ENCODE data around the gene PCSK7. TPM values are rescaled to one million over a fixed set of nuclear protein-coding genes. Genes with fewer than 3 reads are reported as not detected.
A peak's percentile ranks its signal among the peaks of the same experiment; 100 is the strongest.
"Not testable (repeated sequence)": the region's sequence is repeated elsewhere in the genome, so short reads cannot be mapped to it uniquely, and the experiment has no call there.

The PCSK7 gene
- polyA plus RNA-seq, 6 donors from 2014 or later = 27.8 to 61.9 (median 32.2) TPM

DNA sequence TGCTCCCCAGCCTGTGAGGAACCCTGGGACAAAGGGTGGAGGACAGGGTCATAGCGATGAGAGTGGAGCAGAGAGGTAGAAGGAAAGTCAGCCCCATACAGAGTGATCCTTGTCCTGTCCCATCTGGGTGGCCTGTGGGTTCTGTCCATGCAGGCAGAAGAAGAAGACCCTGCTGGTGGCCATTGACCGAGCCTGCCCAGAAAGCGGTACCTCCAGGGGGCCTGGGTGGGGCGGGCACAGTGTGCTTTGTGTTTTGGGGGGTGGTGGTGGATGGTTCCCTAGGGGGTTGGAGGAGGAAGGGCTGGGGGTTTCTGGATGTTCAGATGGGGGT, 45.5 kb downstream of the PCSK7 start:
- H3K36me3 Mint-ChIP-seq = peaks cover 5 to 12% of the 10 kb centered on the region in 2 donors
- no peaks in the 10 kb centered on the region for H3K9me3 Mint-ChIP-seq
- peak overlapping the region; percentile 29 to 97 (median 95) for H3K27ac Mint-ChIP-seq
- DNase-seq (no peak), ATAC-seq (ENCODE audit: low read depth in 2 of 2) (no peak)
- peak overlapping the region in 7 of 8 donors; percentile 62 to 93 (median 82) for H3K4me3 Mint-ChIP-seq
- H3K27me3 Mint-ChIP-seq = no peaks in the 10 kb centered on the region
- H3K4me1 Mint-ChIP-seq = peaks cover 48 to 94% (median 74%) of the 10 kb centered on the region in 3 donors

DNA sequence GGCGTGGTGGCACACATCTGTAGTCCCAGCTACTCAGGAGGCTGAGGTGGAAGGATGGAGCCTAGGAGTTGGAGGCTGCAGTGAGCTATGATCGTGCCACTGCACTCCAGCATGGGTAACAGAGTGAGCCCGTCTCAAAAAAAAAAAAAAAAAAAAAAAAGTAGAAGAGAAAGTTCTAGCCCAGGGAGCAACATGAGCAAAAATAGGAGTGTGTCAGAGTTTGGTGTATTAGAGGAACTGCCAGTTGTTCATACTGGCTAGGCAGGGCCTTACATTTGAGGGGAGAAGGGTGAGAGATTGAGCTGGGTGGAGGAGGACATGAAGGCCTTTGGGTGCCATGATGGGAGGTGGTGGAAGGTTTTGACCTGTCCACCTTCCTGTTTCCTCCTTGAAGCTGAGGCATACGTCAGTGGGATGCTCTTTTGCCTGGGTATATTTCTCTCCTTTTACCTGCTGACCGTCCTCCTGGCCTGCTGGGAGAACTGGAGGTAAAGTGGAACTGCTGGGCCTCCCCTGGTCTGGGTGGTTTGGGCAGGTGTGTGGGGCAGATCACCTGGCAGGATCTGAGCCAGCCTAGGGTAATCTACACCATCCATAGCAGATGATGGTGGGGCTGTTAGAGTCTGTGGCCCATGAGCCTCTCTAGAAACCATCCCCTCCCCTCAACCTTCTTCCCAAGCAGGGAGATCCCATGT, 46.0 kb downstream of the PCSK7 start:
- peak overlapping the region in 7 of 8 donors; percentile 62 to 93 (median 82) for H3K4me3 Mint-ChIP-seq
- H3K9me3 Mint-ChIP-seq = no peaks in the 10 kb centered on the region
- peaks cover 53 to 95% (median 79%) of the 10 kb centered on the region in 3 donors for H3K4me1 Mint-ChIP-seq
- H3K36me3 Mint-ChIP-seq = peaks cover 5 to 12% of the 10 kb centered on the region in 2 donors
- H3K27me3 Mint-ChIP-seq = no peaks in the 10 kb centered on the region
- H3K27ac Mint-ChIP-seq = peak overlapping the region; percentile 89 to 97 (median 95)
- ATAC-seq (ENCODE audit: low read depth in 2 of 2) (peak; percentile 44 to 50), DNase-seq (no peak)

DNA sequence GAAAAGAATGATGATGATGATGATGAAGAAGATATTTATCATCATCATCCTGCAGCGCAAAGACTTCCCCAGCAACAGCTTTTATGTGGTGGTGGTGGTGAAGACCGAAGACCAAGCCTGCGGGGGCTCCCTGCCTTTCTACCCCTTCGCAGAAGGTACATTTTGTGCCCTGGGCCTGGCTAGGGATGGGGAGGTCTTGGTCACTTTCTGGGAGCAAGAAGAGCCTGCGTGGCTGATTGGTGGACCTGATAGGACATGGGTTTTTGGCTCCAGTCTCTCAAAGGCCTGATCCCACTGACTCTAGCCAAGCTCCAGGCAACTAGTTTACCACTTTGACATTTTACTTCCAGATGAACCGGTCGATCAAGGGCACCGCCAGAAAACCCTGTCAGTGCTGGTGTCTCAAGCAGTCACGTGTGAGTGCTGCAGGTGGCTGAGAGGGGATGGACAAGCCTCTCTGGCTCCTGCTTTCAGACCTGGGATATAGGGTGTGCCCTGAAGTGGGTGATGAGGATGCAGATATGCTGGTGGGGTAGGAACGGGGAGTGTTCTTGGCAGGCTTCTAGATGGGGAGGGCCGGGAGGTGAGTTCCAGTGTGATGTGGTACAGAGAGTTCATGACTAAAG, 48.0 kb downstream of the PCSK7 start:
- Mint-ChIP-seq H3K4me1 (peaks cover 50 to 89% (median 77%) of the 10 kb centered on the region in 3 donors), H3K4me3 (peak overlapping the region in 2 of 8 donors; percentile 64 to 66), H3K27ac (peak overlapping the region in 4 of 6 donors; percentile 15 to 97 (median 70)), H3K27me3 (no peaks in the 10 kb centered on the region), H3K36me3 (peaks cover 5 to 8% of the 10 kb centered on the region in 2 donors), H3K9me3 (no peaks in the 10 kb centered on the region)
- ATAC-seq (ENCODE audit: low read depth in 2 of 2) = no peak
- DNase-seq = no peak

- ATAC-seq (ENCODE audit: low read depth in 2 of 2); H3K27me3 Mint-ChIP-seq; DNase-seq; H3K36me3 Mint-ChIP-seq; H3K9me3 Mint-ChIP-seq: not testable (repeated sequence)
- H3K4me3 Mint-ChIP-seq = peak overlapping the region in 3 of 8 donors; percentile 36 to 64 (median 50)
- peaks cover 45 to 87% (median 75%) of the 10 kb centered on the region in 3 donors for H3K4me1 Mint-ChIP-seq
- H3K27ac Mint-ChIP-seq = peak overlapping the region in 2 of 6 donors; percentile 15 to 19
Measured at GRCh38 chr11:117183178-117183577, 48.7 kb downstream of the PCSK7 start.

- Mint-ChIP-seq H3K4me1 (peaks cover 49 to 85% (median 75%) of the 10 kb centered on the region in 3 donors), H3K4me3 (peak overlapping the region in 3 of 8 donors; percentile 36 to 64 (median 62)), H3K27me3 (no peaks in the 10 kb centered on the region), H3K9me3 (no peaks in the 10 kb centered on the region), H3K27ac (no peak overlapping the region), H3K36me3 (peaks cover 1 to 8% of the 10 kb centered on the region in 2 donors)
- no peak for DNase-seq
- no peak for ATAC-seq (ENCODE audit: low read depth in 2 of 2)
Measured at GRCh38 chr11:117182551-117182935, 49.3 kb downstream of the PCSK7 start.

GRCh38 chr11:117181586-117182550, 50.0 kb downstream of the PCSK7 start:
- DNase-seq (no peak), ATAC-seq (ENCODE audit: low read depth in 2 of 2) (no peak)
- Mint-ChIP-seq H3K27me3 (no peaks in the 10 kb centered on the region), H3K27ac (peak overlapping the region in 2 of 6 donors; percentile 84 to 96), H3K9me3 (no peaks in the 10 kb centered on the region), H3K4me1 (peaks cover 42 to 78% (median 69%) of the 10 kb centered on the region in 3 donors), H3K36me3 (peaks cover 0 to 8% of the 10 kb centered on the region in 2 donors), H3K4me3 (peak overlapping the region in 5 of 8 donors; percentile 50 to 100 (median 95))

GRCh38 chr11:117180661-117181585, 51.0 kb downstream of the PCSK7 start:
- DNase-seq (peak; percentile 53), ATAC-seq (ENCODE audit: low read depth in 2 of 2) (peak; percentile 27 to 43)
- Mint-ChIP-seq H3K4me1 (peaks cover 34 to 69% (median 59%) of the 10 kb centered on the region in 3 donors), H3K36me3 (peaks cover 0 to 8% of the 10 kb centered on the region in 2 donors), H3K27ac (peak overlapping the region in 5 of 6 donors; percentile 75 to 99 (median 84)), H3K4me3 (peak overlapping the region; percentile 81 to 100 (median 98)), H3K27me3 (no peaks in the 10 kb centered on the region), H3K9me3 (no peaks in the 10 kb centered on the region)

DNA sequence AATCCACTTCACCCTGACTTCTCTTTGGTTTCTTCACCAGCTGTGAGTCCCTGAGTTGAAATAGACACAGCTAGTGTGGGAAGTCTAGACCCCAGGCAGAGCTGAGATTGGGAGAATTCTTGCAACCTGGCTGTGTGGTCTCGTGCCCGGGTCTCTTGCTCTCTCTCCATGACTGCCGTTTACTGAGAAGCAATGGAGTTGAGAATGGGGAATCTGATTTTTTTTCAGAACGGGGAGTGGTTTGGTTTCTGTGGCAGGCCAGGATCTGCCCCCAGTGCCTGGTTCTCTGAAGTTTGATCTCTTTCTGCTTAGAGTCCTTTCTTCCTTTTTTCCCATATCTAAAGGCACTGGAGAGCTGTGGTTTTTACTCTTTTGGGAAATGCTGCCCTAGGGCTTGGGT, 51.9 kb downstream of the PCSK7 start:
- no peak for ATAC-seq (ENCODE audit: low read depth in 2 of 2)
- no peaks in the 10 kb centered on the region for H3K9me3 Mint-ChIP-seq

GRCh38 chr11:117179048-117179999, 52.5 kb downstream of the PCSK7 start:
- Mint-ChIP-seq H3K4me3 (peak overlapping the region; percentile 93 to 100 (median 98)), H3K4me1 (peaks cover 29 to 53% (median 46%) of the 10 kb centered on the region in 3 donors), H3K9me3 (no peaks in the 10 kb centered on the region), H3K27ac (peak overlapping the region; percentile 96 to 99 (median 98)), H3K27me3 (no peaks in the 10 kb centered on the region), H3K36me3 (peaks cover 0 to 8% of the 10 kb centered on the region in 2 donors)
- DNase-seq (peak; percentile 51), ATAC-seq (ENCODE audit: low read depth in 2 of 2) (peak; percentile 50 to 57)

More for the DNA sequence above, 51.9 kb downstream of the PCSK7 start:
- H3K27me3 Mint-ChIP-seq = no peaks in the 10 kb centered on the region
- peaks cover 0 to 8% of the 10 kb centered on the region in 2 donors for H3K36me3 Mint-ChIP-seq
- peaks cover 29 to 59% (median 50%) of the 10 kb centered on the region in 3 donors for H3K4me1 Mint-ChIP-seq
- H3K27ac Mint-ChIP-seq = peak overlapping the region; percentile 96 to 99 (median 98)
- H3K4me3 Mint-ChIP-seq = peak overlapping the region; percentile 93 to 100 (median 98)
- no peak for DNase-seq

GRCh38 chr11:117178210-117179034, 53.5 kb downstream of the PCSK7 start, which contains the start of gene SIDT2:
Gene SIDT2 (plus strand): TSS chr11:117178743. CDS start chr11:117179264, 521 bp downstream.
- Mint-ChIP-seq H3K27ac (peak within 1 kb of the TSS; percentile 96 to 99 (median 98)), H3K4me1 (peaks cover 25 to 44% (median 40%) of the 10 kb centered on the region in 3 donors), H3K27me3 (no peaks in the 10 kb centered on the region), H3K9me3 (no peaks in the 10 kb centered on the region), H3K36me3 (no peaks in the 10 kb centered on the region), H3K4me3 (peak within 1 kb of the TSS; percentile 93 to 100 (median 98))
- ATAC-seq (ENCODE audit: low read depth in 2 of 2) (peak; percentile 90 to 92), DNase-seq (peak; percentile 86)

All from naive B cell (primary cell).